Motor neuron (in vitro differentiated cells): ENCODE data around the gene RNU6-9. TPM values are rescaled to one million over a fixed set of nuclear protein-coding genes. Genes with fewer than 3 reads are reported as not detected.

Source experiments
- ATAC-seq, 8 experiments: fragments of 200-7000 bp; cut with Tn5 transposase; replicated peaks in 6 of 8; 2 replicates each; pipeline ENCODE4 v1.8.0; 2021; ENCODE audit warnings: mild to moderate bottlenecking in 8 of 8, moderate library complexity in 8 of 8
- H3K27ac ChIP-seq, 2 donors: fragments of 250-450 bp; sonication (Bioruptor Pico); 2 replicates each; pipeline ENCODE4 v1.9.0; 2021; ENCODE audit warnings: antibody characterized with exemption in 2 of 2, mild to moderate bottlenecking in 2 of 2, moderate library complexity in 1 of 2
- H3K4me1 ChIP-seq, 2 donors: fragments of 250-450 bp; sonication (Bioruptor Pico); replicated peaks in 1 of 2; 2 replicates each; pipeline ENCODE4 v1.6.1; 2021; ENCODE audit warnings: antibody characterized with exemption in 2 of 2, mild to moderate bottlenecking in 2 of 2, moderate library complexity in 1 of 2
- H3K4me3 ChIP-seq, 5 donors: fragments of 250-450 bp; sonication (Bioruptor Pico); 2 replicates each; pipeline ENCODE4 v1.9.0; 2021; ENCODE audit warnings: antibody characterized with exemption in 5 of 5, mild to moderate bottlenecking in 5 of 5, moderate library complexity in 4 of 5
- WGBS, 10 experiments: fragments of 450-650 bp; shearing (Covaris generic); methylation state at CpG; one replicate each; pipeline ENCODE4 v1.0.0; 2022; 5-methylcytosine and 5-hydroxymethylcytosine counted together
- in situ Hi-C, 9 experiments: fragments of 400-800 bp; cut with MboI; loops; one replicate each; pipeline ENCODE4 v1.15.0; 2021; ENCODE audit warnings: low sequenced_read_pairs in 9 of 9, low pct_unique_long_range_greater_than_20kb in 2 of 9; ENCODE audit not compliant: unreplicated experiment in 9 of 9
- total RNA-seq, 8 experiments: library from RNA; unstranded; fragments of 300-600 nt; gene quantifications; 2 replicates each; pipeline versions ENCODE4 v1.2.3 to v1.2.4, GENCODE V29; 2022

Gene RNU6-9
- total RNA-seq, 8 experiments from 2014 or later, result under 0.01 TPM; not detected in 7

- H3K4me1 ChIP-seq, result peaks cover 6 to 14% of the 10 kb centered on the region in 2 donors
- ATAC-seq, result peak in 1 of 8 experiments; percentile 3
- H3K4me3 ChIP-seq, result no peak overlapping the region
- 54 to 100% (median 90%) methylated on average over 1 to 7 of the region's 16 CpGs; no CpG with 5 or more reads in 6 of the 10 experiments for WGBS, 10 experiments
- in situ Hi-C loops, result no loop called here
- no peak overlapping the region for H3K27ac ChIP-seq
These were observed 25.9 kb upstream of the RNU6-9 start for GRCh38 chr19:867301-867793.

- 88 to 98% (median 92%) methylated on average over 6 to 21 of the region's 39 CpGs; no CpG with 5 or more reads in 6 of the 10 experiments for WGBS, 10 experiments
- in situ Hi-C loops, result no loop called here
- Histone ChIP-seq H3K27ac (no peak overlapping the region), H3K4me1 (peaks cover 9 to 15% of the 10 kb centered on the region in 2 donors), H3K4me3 (no peak overlapping the region)
- ATAC-seq, result no peak
These were observed 25.3 kb upstream of the RNU6-9 start for GRCh38 chr19:867855-868457.

- peaks cover 9 to 17% of the 10 kb centered on the region in 2 donors for H3K4me1 ChIP-seq
- no peak for ATAC-seq
- H3K4me3 ChIP-seq, result no peak overlapping the region
These were observed 24.6 kb upstream of the RNU6-9 start for GRCh38 chr19:868458-869244.

GRCh38 chr19:869245-870177 lies 23.8 kb upstream of the RNU6-9 start:
- Histone ChIP-seq H3K4me3 (no peak overlapping the region), H3K27ac (no peak overlapping the region), H3K4me1 (peaks cover 9 to 17% of the 10 kb centered on the region in 2 donors)
- peak in 3 of 8 experiments; percentile 18 to 75 (median 45) for ATAC-seq
- in situ Hi-C loops, result no loop called here
- 0 to 93% (median 74%) methylated on average over 1 to 12 of the region's 29 CpGs; no CpG with 5 or more reads in 2 of the 10 experiments for WGBS, 10 experiments

More at GRCh38 chr19:868458-869244, 24.6 kb upstream of the RNU6-9 start:
- WGBS, 10 experiments, result 80 to 100% methylated on average over 1 to 7 of the region's 34 CpGs; no CpG with 5 or more reads in 8 of the 10 experiments
- H3K27ac ChIP-seq, result no peak overlapping the region
- in situ Hi-C loops, result no loop called here

- H3K4me3 ChIP-seq, result no peak overlapping the region
- in situ Hi-C loops, result no loop called here
- ATAC-seq, result no peak
- 78 to 100% (median 88%) methylated on average over 1 to 6 of the region's 8 CpGs; no CpG with 5 or more reads in 5 of the 10 experiments for WGBS, 10 experiments
- no peak overlapping the region for H3K27ac ChIP-seq
- H3K4me1 ChIP-seq, result peaks cover 9 to 17% of the 10 kb centered on the region in 2 donors
These were observed 23.0 kb upstream of the RNU6-9 start for GRCh38 chr19:870314-870713.

- Histone ChIP-seq H3K4me1 (peaks cover 9 to 17% of the 10 kb centered on the region in 2 donors), H3K4me3 (no peak overlapping the region), H3K27ac (peak overlapping the region in 1 of 2 donors; percentile 21)
- in situ Hi-C loops, result no loop called here
- no peak for ATAC-seq
- whole genome bisulfite sequencing, 10 experiments, result 92% methylated on average over 12 of the region's 28 CpGs; no CpG with 5 or more reads in 9 of the 10 experiments
These were observed 22.3 kb upstream of the RNU6-9 start for GRCh38 chr19:870963-871401.

- Histone ChIP-seq H3K4me3 (no peak overlapping the region), H3K4me1 (peaks cover 9 to 17% of the 10 kb centered on the region in 2 donors), H3K27ac (peak overlapping the region; percentile 35 to 71)
- in situ Hi-C loops, result no loop called here
- peak in 5 of 8 experiments; percentile 34 to 67 (median 44) for ATAC-seq
- WGBS, 10 experiments, result 80% methylated on average over 1 of the region's 33 CpGs; no CpG with 5 or more reads in 9 of the 10 experiments
These were observed 21.6 kb upstream of the RNU6-9 start for GRCh38 chr19:871446-872265.

- peaks cover 9 to 17% of the 10 kb centered on the region in 2 donors for H3K4me1 ChIP-seq
- peak; percentile 5 to 91 (median 70) for ATAC-seq
- in situ Hi-C loops, result no loop called here
- H3K4me3 ChIP-seq, result no peak overlapping the region
- peak overlapping the region; percentile 35 to 71 for H3K27ac ChIP-seq
- no CpG with 5 or more reads among the region's 27 CpGs for WGBS, 10 experiments
These were observed 20.9 kb upstream of the RNU6-9 start for GRCh38 chr19:872266-872951.

- in situ Hi-C loops, result no loop called here
- WGBS, 10 experiments, result no CpG with 5 or more reads among the region's 13 CpGs
- Histone ChIP-seq H3K4me3 (no peak overlapping the region), H3K4me1 (peaks cover 9 to 14% of the 10 kb centered on the region in 2 donors), H3K27ac (peak overlapping the region in 1 of 2 donors; percentile 28)
- ATAC-seq, result peak in 7 of 8 experiments; percentile 2 to 63 (median 47)
These were observed 20.2 kb upstream of the RNU6-9 start for GRCh38 chr19:873084-873483.

GRCh38 chr19:873561-874041 lies 19.7 kb upstream of the RNU6-9 start:
- WGBS, 10 experiments, result 47 to 100% (median 86%) methylated on average over 3 to 6 of the region's 22 CpGs; no CpG with 5 or more reads in 7 of the 10 experiments
- no peak for ATAC-seq
- Histone ChIP-seq H3K4me1 (peaks cover 9 to 14% of the 10 kb centered on the region in 2 donors), H3K27ac (peak overlapping the region in 1 of 2 donors; percentile 28), H3K4me3 (no peak overlapping the region)
- in situ Hi-C loops, result no loop called here

GRCh38 chr19:875265-875879 lies 17.9 kb upstream of the RNU6-9 start:
- 80 to 100% (median 95%) methylated on average over 1 to 17 of the region's 28 CpGs; no CpG with 5 or more reads in 4 of the 10 experiments for WGBS, 10 experiments
- Histone ChIP-seq H3K27ac (no peak overlapping the region), H3K4me1 (peaks cover 9 to 14% of the 10 kb centered on the region in 2 donors), H3K4me3 (no peak overlapping the region)
- ATAC-seq, result no peak
- in situ Hi-C loops, result no loop called here
